ENCODE data around the gene ANKS6. TPM values are rescaled to one million over a fixed set of nuclear protein-coding genes. Genes with fewer than 3 reads are reported as not detected.

The ANKS6 gene
- total RNA-seq, 3 donors from 2014 or later (not counting 1 experiment from before 2014, with no cell fraction given) = 8.1 to 12.6 (median 10.5) TPM

- DNase-seq (no peak), ATAC-seq (no peak)
- Histone ChIP-seq H3K9me3 (ENCODE audit: control insufficient read depth, insufficient read depth, low read length) (no peaks in the 10 kb centered on the region), H3K27me3 (ENCODE audit: control insufficient read depth, insufficient read depth, low read length) (no peaks in the 10 kb centered on the region), H3K4me1 (ENCODE audit: control insufficient read depth, insufficient read depth, low read length) (no peaks in the 10 kb centered on the region), H3K36me3 (ENCODE audit: control insufficient read depth, insufficient read depth, low read length) (no peaks in the 10 kb centered on the region), H3K4me3 (ENCODE audit: low read length) (no peak overlapping the region), H3K27ac (ENCODE audit: low read length) (no peak overlapping the region)
- WGBS (ENCODE audit: insufficient coverage) = 90% methylated on average over 3 of the region's 3 CpGs
- Mint-ChIP-seq H3K4me1 (peaks cover 0 to 15% of the 10 kb centered on the region in 2 donors), H3K4me3 (no peak overlapping the region), H3K27me3 (ENCODE audit: low read depth in 2 of 2) (no peaks in the 10 kb centered on the region), H3K9me3 (no peaks in the 10 kb centered on the region), H3K36me3 (no peaks in the 10 kb centered on the region), H3K27ac (no peak overlapping the region)
- intact Hi-C loops (cut with micrococcal nuclease) = no loop called here
- no peak for TF ChIP-seq CTCF (IDR thresholded peaks at IDR 0.05)
Measured at GRCh38 chr9:98825414-98825813, 29.1 kb upstream of the ANKS6 start.

- Histone ChIP-seq H3K4me1 (ENCODE audit: control insufficient read depth, insufficient read depth, low read length) (no peaks in the 10 kb centered on the region), H3K27ac (ENCODE audit: low read length) (no peak overlapping the region), H3K9me3 (ENCODE audit: control insufficient read depth, insufficient read depth, low read length) (no peaks in the 10 kb centered on the region), H3K27me3 (ENCODE audit: control insufficient read depth, insufficient read depth, low read length) (no peaks in the 10 kb centered on the region), H3K36me3 (ENCODE audit: control insufficient read depth, insufficient read depth, low read length) (no peaks in the 10 kb centered on the region), H3K4me3 (ENCODE audit: low read length) (no peak overlapping the region)
- ATAC-seq = no peak
- 97% methylated on average over 3 of the region's 3 CpGs for WGBS (ENCODE audit: insufficient coverage)
- H3K9me3 Mint-ChIP-seq = no peaks in the 10 kb centered on the region
- intact Hi-C loops (cut with micrococcal nuclease) = no loop called here
- TF ChIP-seq CTCF (IDR thresholded peaks at IDR 0.05) = no peak
- no peak for DNase-seq
- no peaks in the 10 kb centered on the region for H3K27me3 Mint-ChIP-seq (ENCODE audit: low read depth in 2 of 2)
- H3K27ac Mint-ChIP-seq = peak overlapping the region in 1 of 2 donors; percentile 60
- H3K4me1 Mint-ChIP-seq = peaks cover 0 to 15% of the 10 kb centered on the region in 2 donors
- no peak overlapping the region for H3K4me3 Mint-ChIP-seq
- no peaks in the 10 kb centered on the region for H3K36me3 Mint-ChIP-seq
Measured at GRCh38 chr9:98823666-98824334, 27.4 kb upstream of the ANKS6 start.

GRCh38 chr9:98822661-98823060 lies 26.3 kb upstream of the ANKS6 start:
- Mint-ChIP-seq H3K4me3 (no peak overlapping the region), H3K4me1 (peaks cover 0 to 15% of the 10 kb centered on the region in 2 donors), H3K27ac (peak overlapping the region in 1 of 2 donors; percentile 75), H3K36me3 (no peaks in the 10 kb centered on the region), H3K9me3 (no peaks in the 10 kb centered on the region), H3K27me3 (ENCODE audit: low read depth in 2 of 2) (no peaks in the 10 kb centered on the region)
- H3K27me3 ChIP-seq (ENCODE audit: control insufficient read depth, insufficient read depth, low read length) = no peaks in the 10 kb centered on the region
- ATAC-seq = no peak
- no peaks in the 10 kb centered on the region for H3K36me3 ChIP-seq (ENCODE audit: control insufficient read depth, insufficient read depth, low read length)
- no peak overlapping the region for H3K4me3 ChIP-seq (ENCODE audit: low read length)
- WGBS (ENCODE audit: insufficient coverage) = 93% methylated on average over 6 of the region's 6 CpGs
- DNase-seq = no peak
- no peaks in the 10 kb centered on the region for H3K4me1 ChIP-seq (ENCODE audit: control insufficient read depth, insufficient read depth, low read length)
- no peak overlapping the region for H3K27ac ChIP-seq (ENCODE audit: low read length)
- no peaks in the 10 kb centered on the region for H3K9me3 ChIP-seq (ENCODE audit: control insufficient read depth, insufficient read depth, low read length)
- intact Hi-C loops (cut with micrococcal nuclease) = no loop called here
- no peak for TF ChIP-seq CTCF (IDR thresholded peaks at IDR 0.05)

DNA sequence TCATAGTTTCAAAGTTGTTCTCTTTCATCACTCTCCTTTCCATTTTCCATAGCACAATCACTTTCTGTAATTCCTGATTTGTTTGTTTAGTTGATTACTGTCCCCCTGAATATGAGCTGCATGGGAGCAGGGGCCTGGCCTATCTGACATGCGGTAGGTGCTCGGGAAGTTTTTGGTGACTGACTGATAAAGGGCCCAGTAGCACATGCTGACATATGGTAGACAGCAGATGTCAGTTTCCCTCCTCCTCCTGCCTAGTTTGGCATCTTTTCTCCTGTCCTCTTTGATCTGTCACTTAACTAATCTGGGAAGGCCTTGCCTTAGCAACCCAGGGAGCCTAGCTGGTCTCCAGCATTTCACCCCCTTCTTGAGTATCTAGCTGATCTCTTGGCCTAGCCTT lies 25.5 kb upstream of the ANKS6 start:
- no peaks in the 10 kb centered on the region for H3K36me3 Mint-ChIP-seq
- no peaks in the 10 kb centered on the region for H3K36me3 ChIP-seq (ENCODE audit: control insufficient read depth, insufficient read depth, low read length)
- H3K9me3 Mint-ChIP-seq = no peaks in the 10 kb centered on the region
- intact Hi-C loops (cut with micrococcal nuclease) = no loop called here
- ATAC-seq (no peak), DNase-seq (no peak)
- H3K4me1 Mint-ChIP-seq = peaks cover 0 to 15% of the 10 kb centered on the region in 2 donors
- no peaks in the 10 kb centered on the region for H3K27me3 Mint-ChIP-seq (ENCODE audit: low read depth in 2 of 2)
- H3K27me3 ChIP-seq (ENCODE audit: control insufficient read depth, insufficient read depth, low read length) = no peaks in the 10 kb centered on the region
- no peak overlapping the region for H3K4me3 Mint-ChIP-seq
- H3K27ac ChIP-seq (ENCODE audit: low read length) = no peak overlapping the region
- 100% methylated on average over 2 of the region's 2 CpGs for WGBS (ENCODE audit: insufficient coverage)
- TF ChIP-seq CTCF (IDR thresholded peaks at IDR 0.05) = no peak
- no peak overlapping the region for H3K4me3 ChIP-seq (ENCODE audit: low read length)
- no peaks in the 10 kb centered on the region for H3K4me1 ChIP-seq (ENCODE audit: control insufficient read depth, insufficient read depth, low read length)
- H3K27ac Mint-ChIP-seq = peak overlapping the region in 1 of 2 donors; percentile 75
- no peaks in the 10 kb centered on the region for H3K9me3 ChIP-seq (ENCODE audit: control insufficient read depth, insufficient read depth, low read length)

Measured in natural killer cell (primary cell).